ENCODE measurements around the gene PBX1.

Gene PBX1

GRCh38 chr1:164886101-164886500 lies 327.1 kb downstream of the PBX1 start:
- no peak overlapping the region for H3K4me3 ChIP-seq (replicated peaks in 1 of 2; ENCODE audit: low read depth in 2 of 2, low read length in 2 of 2)
- TF ChIP-seq CTCF (IDR thresholded peaks at IDR 0.05; ENCODE audit: low read depth, low read length): no peak
- DNase-seq (ENCODE audit: low read depth in 2 of 2): no peak

- H3K4me3 ChIP-seq (replicated peaks in 1 of 2; ENCODE audit: low read depth in 2 of 2, low read length in 2 of 2): no peak overlapping the region
- no peak for TF ChIP-seq CTCF (IDR thresholded peaks at IDR 0.05; ENCODE audit: low read depth, low read length)
- DNase-seq (ENCODE audit: low read depth in 2 of 2): no peak
Observed at GRCh38 chr1:164891615-164892014, 332.6 kb downstream of the PBX1 start.

GRCh38 chr1:164895026-164895912 lies 336.3 kb downstream of the PBX1 start:
- TF ChIP-seq CTCF (IDR thresholded peaks at IDR 0.05; ENCODE audit: low read depth, low read length): no peak
- no peak for DNase-seq (ENCODE audit: low read depth in 2 of 2)
- no peak overlapping the region for H3K4me3 ChIP-seq (replicated peaks in 1 of 2; ENCODE audit: low read depth in 2 of 2, low read length in 2 of 2)

- no peak for TF ChIP-seq CTCF (IDR thresholded peaks at IDR 0.05; ENCODE audit: low read depth, low read length)
- no peak for DNase-seq (ENCODE audit: low read depth in 2 of 2)
- no peak overlapping the region for H3K4me3 ChIP-seq (replicated peaks in 1 of 2; ENCODE audit: low read depth in 2 of 2, low read length in 2 of 2)
Observed at GRCh38 chr1:164901031-164901430, 342.0 kb downstream of the PBX1 start.
